HCT116 (cell line): ENCODE data around the gene CACNA2D3. TPM values are rescaled to one million over a fixed set of nuclear protein-coding genes. Genes with fewer than 3 reads are reported as not detected.

ENCODE experiments used
- ATAC-seq: fragments of 200-7000 bp; cut with Tn5 transposase; 2 replicates; pipeline ENCODE4 v1.9.1; 2020; ENCODE audit warnings: mild to moderate bottlenecking, moderate library complexity
- BruUV-seq: library from RNA; stranded (reverse); fragments of 400-500 nt; replicated peaks from 2 replicates; lab custom pipeline; 2021; lab: Mats Ljungman, UMichigan
- CTCF ChIA-PET: fragments of 300-600 bp; sonication (Branson Sonifier 250); formaldehyde crosslinking; loops from one replicate; lab custom pipeline; 2021; ENCODE audit warnings: antibody characterized with exemption; lab: Charles Lee
- POLR2A ChIA-PET: fragments of 300-600, 350-600 bp; sonication (Branson Sonifier 250); formaldehyde crosslinking; loops from one replicate; lab custom pipeline; 2021; ENCODE audit warnings: antibody characterized with exemption; lab: Charles Lee
- RAD21 ChIA-PET, 2 experiments: fragments of 300-600 bp; sonication (Branson Sonifier 250); formaldehyde crosslinking; loops; one replicate each; lab custom pipeline; 2023; ENCODE audit warnings: low total read pairs in 2 of 2; ENCODE audit not compliant: uncharacterized antibody in 2 of 2, unreplicated experiment in 2 of 2, low non-redundant PET in 1 of 2; lab: Charles Lee
- DNase-seq: peaks from one replicate; pipeline ENCODE4 v3.0.0-alpha.2; 2010; ENCODE audit warnings: low read depth, low spot score
- H2AFZ ChIP-seq: fragments of 200-600 bp; shearing (Covaris generic), sonication (generic); 2 replicates; pipeline ENCODE4 v1.6.1; 2017; ENCODE audit warnings: low read depth, mixed run types, mixed read lengths, antibody characterized with exemption, low read length; ENCODE audit not compliant: poor library complexity, severe bottlenecking
- H3K27ac ChIP-seq: 2 replicates; pipeline ENCODE4 v1.5.1; 2012; ENCODE audit warnings: low read depth, low read length
- H3K27me3 ChIP-seq: fragments of 200-600 bp; sonication (generic); 2 replicates; pipeline ENCODE4 v1.6.1; 2016; ENCODE audit warnings: mixed run types, low read length, mixed read lengths; ENCODE audit not compliant: insufficient read depth
- H3K36me3 ChIP-seq, 2 experiments: fragments of 200-500 bp in 1 of 2; fragments of 200-600 bp in 1 of 2; sonication (Bioruptor generic) in 1 of 2; sonication (generic) in 1 of 2; 2 replicates each; pipeline versions ENCODE4 v1.5.1 to v1.6.1; 2014 to 2016; ENCODE audit warnings: low read length in 2 of 2, inconsistent platforms in 1 of 2, mixed read lengths in 1 of 2, mixed run types in 1 of 2; ENCODE audit not compliant: insufficient read depth in 2 of 2, control insufficient read depth in 1 of 2
- H3K4me1 ChIP-seq, 2 experiments: fragments of 200-600 bp in 1 of 2; sonication (generic) in 1 of 2; 2 replicates each; pipeline versions ENCODE4 v1.5.1 to v1.6.1; 2012 to 2017; ENCODE audit warnings: low read length in 2 of 2, inconsistent platforms in 1 of 2, mild to moderate bottlenecking in 1 of 2, mixed read lengths in 1 of 2, mixed run types in 1 of 2, moderate library complexity in 1 of 2; ENCODE audit not compliant: insufficient read depth in 2 of 2, control insufficient read depth in 1 of 2
- H3K4me2 ChIP-seq: fragments of 200-600 bp; sonication (generic); 2 replicates; pipeline ENCODE4 v1.6.1; 2017; ENCODE audit warnings: mixed run types, low read length, mixed read lengths
- H3K4me3 ChIP-seq, 2 experiments: fragments of 200-600 bp in 1 of 2; sonication (generic) in 1 of 2; replicated peaks in 1 of 2; 2 replicates each; pipeline ENCODE4 v1.5.1; 2011 to 2016; ENCODE audit warnings: low read length in 2 of 2, control low read depth in 1 of 2, low read depth in 1 of 2, mild to moderate bottlenecking in 1 of 2, mixed read lengths in 1 of 2, mixed run types in 1 of 2
- H3K79me2 ChIP-seq: fragments of 200-600 bp; sonication (generic); 2 replicates; pipeline ENCODE4 v1.6.1; 2017; ENCODE audit warnings: mild to moderate bottlenecking, mixed run types, low read length, moderate library complexity, mixed read lengths; ENCODE audit not compliant: insufficient read depth
- H3K9ac ChIP-seq: fragments of 200-600 bp; sonication (generic); 2 replicates; pipeline ENCODE4 v1.6.1; 2016; ENCODE audit warnings: low read length, mixed read lengths
- H3K9me2 ChIP-seq: fragments of 200-600 bp; sonication (generic), shearing (Covaris generic); 2 replicates; pipeline ENCODE4 v1.6.1; 2017; ENCODE audit warnings: mixed run types, mild to moderate bottlenecking, moderate library complexity; ENCODE audit not compliant: insufficient read depth
- H3K9me3 ChIP-seq, 2 experiments: fragments of 200-500 bp in 1 of 2; fragments of 200-600 bp in 1 of 2; sonication (Bioruptor generic) in 1 of 2; sonication (generic) in 1 of 2; 2 replicates each; pipeline ENCODE4 v1.6.1; 2014 to 2017; ENCODE audit warnings: low read length in 2 of 2, mixed read lengths in 2 of 2, inconsistent platforms in 1 of 2, low read depth in 1 of 2, mild to moderate bottlenecking in 1 of 2, mixed run types in 1 of 2, moderate library complexity in 1 of 2; ENCODE audit not compliant: control insufficient read depth in 1 of 2, insufficient read depth in 1 of 2
- H4K20me1 ChIP-seq: fragments of 200-600 bp; sonication (generic), shearing (Covaris generic); 2 replicates; pipeline ENCODE4 v1.6.1; 2017; ENCODE audit warnings: mixed run types, mild to moderate bottlenecking, moderate library complexity; ENCODE audit not compliant: insufficient read depth
- ATF3 ChIP-seq: IDR thresholded peaks from 2 replicates; pipeline ENCODE4 v1.6.1; 2012
- CBX3 ChIP-seq: IDR thresholded peaks from 2 replicates; pipeline ENCODE4 v1.6.1; 2012; ENCODE audit warnings: low read depth
- CEBPB ChIP-seq: IDR thresholded peaks from 2 replicates; pipeline ENCODE4 v1.6.1; 2012; ENCODE audit warnings: low read depth
- ELF1 ChIP-seq: IDR thresholded peaks from 2 replicates; pipeline ENCODE4 v1.6.1; 2012; ENCODE audit warnings: low read depth, borderline replicate concordance
- FOSL1 ChIP-seq: IDR thresholded peaks from 2 replicates; pipeline ENCODE4 v1.6.1; 2012; ENCODE audit warnings: low read depth
- MAX ChIP-seq: IDR thresholded peaks from 2 replicates; pipeline ENCODE4 v1.6.1; 2012
- POLR2A ChIP-seq: IDR thresholded peaks from 2 replicates; pipeline ENCODE4 v1.7.0; 2011; ENCODE audit warnings: borderline replicate concordance; ENCODE audit not compliant: insufficient read depth, insufficient read length; ENCODE audit errors: extremely low read depth
- POLR2AphosphoS5 ChIP-seq: IDR thresholded peaks from 2 replicates; pipeline ENCODE4 v1.6.1; 2011; ENCODE audit warnings: mild to moderate bottlenecking, low read depth, low read length, moderate library complexity
- TCF7L2 ChIP-seq: IDR thresholded peaks from 2 replicates; pipeline ENCODE4 v1.7.0; 2011; ENCODE audit warnings: borderline replicate concordance, inconsistent platforms; ENCODE audit not compliant: insufficient read depth, insufficient read length; ENCODE audit errors: extremely low read depth
- YY1 ChIP-seq: IDR thresholded peaks from 2 replicates; pipeline ENCODE4 v1.6.1; 2011; ENCODE audit warnings: low read length, low read depth, moderate library complexity, mild to moderate bottlenecking; ENCODE audit not compliant: insufficient replicate concordance; ENCODE audit errors: extremely low read depth
- ZNF274 ChIP-seq: fragments of 200-500 bp; sonication (Bioruptor generic); IDR thresholded peaks from 2 replicates; pipeline ENCODE4 v1.6.1; 2014; ENCODE audit warnings: mild to moderate bottlenecking, low read depth, low read length, inconsistent platforms
- intact Hi-C: fragments of 100-400 bp; cut with micrococcal nuclease; formaldehyde crosslinking; loops from 2 replicates; pipeline ENCODE4 v1.10.0; 2022
- total RNA-seq: library from RNA; stranded (reverse); gene quantifications from one replicate; pipeline ENCODE4 v1.2.1, GENCODE V29; 2021; ENCODE audit not compliant: unreplicated experiment

CACNA2D3 gene
- total RNA-seq, 1 experiment from 2014 or later, result 0.20 TPM

- TF ChIP-seq ZNF274 (no peak), ELF1 (no peak), FOSL1 (no peak), MAX (no peak), ATF3 (no peak), YY1 (no peak)
- TF ChIP-seq, all 23 proteins: peak for 0
These were observed 261.9 kb downstream of the CACNA2D3 start (continued) for GRCh38 chr3:54384279-54384678.

- no peak overlapping the region for H3K4me3 ChIP-seq
- no peaks in the 10 kb centered on the region for H4K20me1 ChIP-seq
- H3K36me3 ChIP-seq, result no peaks in the 10 kb centered on the region
- H3K27me3 ChIP-seq, result peaks cover 17% of the 10 kb centered on the region; the same call in 1 of the 2 replicates
- ATAC-seq (no peak), DNase-seq (no peak)
- CTCF ChIA-PET, result no interaction called here
- no peaks in the 10 kb centered on the region for H3K4me1 ChIP-seq
- intact Hi-C loops, result no loop called here
- no peaks in the 10 kb centered on the region for H3K9me3 ChIP-seq
- BruUV-seq, result no TSS peak
- no peak overlapping the region for H3K4me2 ChIP-seq
- RAD21 ChIA-PET, result no interaction called here
- TF ChIP-seq CEBPB (no peak), POLR2AphosphoS5 (no peak), TCF7L2 (no peak), CBX3 (no peak), FOSL1 (no peak), POLR2A (no peak)
- H3K9ac ChIP-seq, result no peak overlapping the region
- H3K79me2 ChIP-seq, result no peaks in the 10 kb centered on the region
- H3K9me2 ChIP-seq, result no peaks in the 10 kb centered on the region
- no peak overlapping the region for H3K27ac ChIP-seq
- H2AFZ ChIP-seq, result no peak overlapping the region
- POLR2A ChIA-PET, result no interaction called here
These were observed 268.2 kb downstream of the CACNA2D3 start for GRCh38 chr3:54390582-54390981.
